Skeletal muscle tissue (tissue), 4 donors: Measurements from ENCODE around the gene PITPNC1. TPM values are rescaled to one million over a fixed set of nuclear protein-coding genes. Genes with fewer than 3 reads are reported as not detected.
"Not testable (repeated sequence)": the region's sequence is repeated elsewhere in the genome, so short reads cannot be mapped to it uniquely, and the experiment has no call there.

ENCODE experiments used
- H3K27ac ChIP-seq: one replicate; pipeline ENCODE4 v1.7.0; 2013; ENCODE audit warnings: mild to moderate bottlenecking, low read depth, low read length, inconsistent platforms
- H3K27me3 ChIP-seq, 3 donors: one replicate each; pipeline ENCODE4 v1.7.0; 2013; ENCODE audit warnings: low read length in 3 of 3; ENCODE audit not compliant: control insufficient read depth in 3 of 3, insufficient read depth in 3 of 3
- H3K36me3 ChIP-seq, 3 donors: one replicate each; pipeline ENCODE4 v1.7.0; 2013; ENCODE audit warnings: low read length in 3 of 3; ENCODE audit not compliant: control insufficient read depth in 3 of 3, insufficient read depth in 3 of 3
- H3K4me1 ChIP-seq, 3 donors: one replicate each; pipeline ENCODE4 v1.7.0; 2013; ENCODE audit warnings: low read length in 3 of 3, mild to moderate bottlenecking in 3 of 3; ENCODE audit not compliant: control insufficient read depth in 3 of 3, insufficient read depth in 3 of 3
- H3K4me3 ChIP-seq, 3 donors: one replicate each; pipeline ENCODE4 v1.7.0; 2013; ENCODE audit warnings: low read length in 3 of 3
- H3K9ac ChIP-seq, 3 donors: one replicate each; pipeline ENCODE4 v1.7.0; 2013; ENCODE audit warnings: low read length in 3 of 3, mild to moderate bottlenecking in 3 of 3, moderate library complexity in 2 of 3, low read depth in 1 of 3
- H3K9me3 ChIP-seq, 3 donors: one replicate each; pipeline ENCODE4 v1.7.0; 2013; ENCODE audit warnings: low read length in 3 of 3; ENCODE audit not compliant: control insufficient read depth in 3 of 3
- total RNA-seq: library from RNA; depleted of rRNA; stranded (reverse); fragments of >200 nt; gene quantifications from one replicate; pipeline ENCODE4 v1.2.3, GENCODE V29; 2014
- donor health status: Osteomylitis.

PITPNC1 gene
- total RNA-seq, 1 donor from 2014 or later, result 9.4 TPM

DNA sequence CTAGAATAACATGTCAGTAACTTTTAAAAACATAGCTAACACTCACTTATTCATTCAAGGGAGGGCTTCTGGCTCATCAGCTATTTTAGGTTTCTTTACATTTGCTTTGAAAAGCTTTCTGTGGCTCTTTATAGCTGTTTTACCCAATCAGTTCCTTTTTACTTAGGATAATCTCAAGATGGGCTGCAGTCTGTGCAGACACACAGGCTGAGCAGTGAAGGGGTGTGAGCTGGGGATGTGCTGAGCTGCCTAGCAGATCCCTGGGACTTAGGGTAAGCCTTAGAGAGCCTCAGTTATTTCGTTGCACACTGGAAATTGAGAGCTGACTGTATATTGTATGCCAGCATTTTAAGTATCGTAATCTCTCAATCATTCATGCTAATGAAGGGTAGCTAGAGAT is 310.4 kb downstream of the PITPNC1 start:
- Histone ChIP-seq H3K9ac (no peak overlapping the region), H3K36me3 (no peaks in the 10 kb centered on the region), H3K4me3 (no peak overlapping the region), H3K4me1 (no peaks in the 10 kb centered on the region), H3K9me3 (no peaks in the 10 kb centered on the region), H3K27me3 (no peaks in the 10 kb centered on the region), H3K27ac (no peak overlapping the region)

DNA sequence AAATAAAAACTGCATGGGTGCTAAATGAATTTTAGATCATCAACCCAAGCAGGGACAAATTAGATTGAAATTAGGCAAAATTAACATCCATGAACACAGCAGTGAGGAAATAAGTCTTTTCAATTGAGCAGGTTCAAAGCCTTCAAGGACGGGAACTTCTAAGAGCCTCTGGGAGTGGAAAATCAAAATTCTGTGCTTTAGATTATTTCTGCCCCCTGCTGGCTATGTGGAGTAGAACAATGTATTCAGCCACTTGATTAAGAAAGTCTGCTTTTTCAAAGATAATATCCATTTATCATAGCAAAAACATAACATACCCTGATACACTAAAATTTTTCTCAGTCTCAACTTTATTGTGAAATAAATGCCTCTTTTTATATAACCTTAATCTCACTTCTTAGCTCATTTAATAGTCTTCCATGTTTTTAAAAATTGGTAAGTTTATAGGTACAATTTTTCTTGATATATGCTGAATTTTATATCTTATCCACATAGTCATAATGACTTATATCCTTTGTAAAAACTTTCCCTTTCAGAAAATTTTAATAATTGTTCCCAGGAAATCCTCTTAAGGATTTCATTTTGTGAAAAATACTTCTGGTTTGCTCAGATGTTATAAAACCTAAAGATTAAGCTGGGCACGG is 312.6 kb downstream of the PITPNC1 start:
- no peak overlapping the region for H3K9ac ChIP-seq
- no peak overlapping the region for H3K27ac ChIP-seq
- H3K9me3 ChIP-seq, result no peaks in the 10 kb centered on the region
- no peaks in the 10 kb centered on the region for H3K27me3 ChIP-seq
- H3K4me1 ChIP-seq, result no peaks in the 10 kb centered on the region
- H3K4me3 ChIP-seq, result no peak overlapping the region
- peaks cover 0 to 4% (median 0%) of the 10 kb centered on the region in 3 donors for H3K36me3 ChIP-seq

DNA sequence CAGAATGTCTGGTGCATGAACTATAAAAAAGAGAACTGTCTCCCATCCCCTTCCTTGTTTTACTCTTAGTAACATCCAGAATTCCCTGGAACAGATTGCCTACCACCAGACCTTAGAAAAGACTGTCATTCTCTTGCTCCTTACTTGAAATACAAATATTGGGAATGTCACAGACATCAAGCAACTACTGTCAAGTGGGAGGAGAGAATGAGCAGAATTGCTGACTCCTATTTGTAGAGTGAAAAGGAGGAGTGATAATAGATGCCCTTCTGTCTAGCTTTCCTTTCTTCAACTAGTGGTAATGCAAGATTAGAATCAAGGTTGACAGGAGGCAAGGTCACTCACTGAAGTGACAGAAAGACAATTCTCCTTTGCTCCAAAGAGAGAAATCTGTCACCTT is 316.7 kb downstream of the PITPNC1 start:
- Histone ChIP-seq H3K27me3 (no peaks in the 10 kb centered on the region), H3K9ac (no peak overlapping the region), H3K27ac (no peak overlapping the region), H3K4me1 (no peaks in the 10 kb centered on the region), H3K4me3 (no peak overlapping the region), H3K36me3 (peaks cover 0 to 4% (median 0%) of the 10 kb centered on the region in 3 donors), H3K9me3 (no peaks in the 10 kb centered on the region)

DNA sequence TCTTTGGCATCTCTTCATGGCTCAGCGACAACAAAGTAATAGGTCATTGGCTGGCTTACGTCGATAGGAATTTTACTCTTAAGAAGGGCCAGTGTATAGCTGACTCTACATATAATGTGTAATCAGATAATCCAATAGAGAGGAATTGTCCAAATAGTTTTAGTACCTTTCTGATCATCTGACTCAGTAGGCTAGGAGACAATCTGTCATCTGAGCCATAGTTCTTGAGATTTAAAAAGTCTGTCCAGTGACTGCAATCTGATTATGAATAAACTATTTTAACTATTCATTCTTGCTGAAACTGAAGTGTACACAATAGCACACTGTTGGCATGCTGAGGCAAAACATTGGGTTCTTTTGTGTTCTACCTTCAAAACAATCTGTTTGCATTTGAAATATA is 319.3 kb downstream of the PITPNC1 start:
- Histone ChIP-seq H3K27ac (no peak overlapping the region), H3K4me1 (no peaks in the 10 kb centered on the region), H3K9me3 (no peaks in the 10 kb centered on the region), H3K4me3 (no peak overlapping the region), H3K9ac (no peak overlapping the region), H3K36me3 (peaks cover 0 to 4% (median 0%) of the 10 kb centered on the region in 3 donors), H3K27me3 (no peaks in the 10 kb centered on the region)

DNA sequence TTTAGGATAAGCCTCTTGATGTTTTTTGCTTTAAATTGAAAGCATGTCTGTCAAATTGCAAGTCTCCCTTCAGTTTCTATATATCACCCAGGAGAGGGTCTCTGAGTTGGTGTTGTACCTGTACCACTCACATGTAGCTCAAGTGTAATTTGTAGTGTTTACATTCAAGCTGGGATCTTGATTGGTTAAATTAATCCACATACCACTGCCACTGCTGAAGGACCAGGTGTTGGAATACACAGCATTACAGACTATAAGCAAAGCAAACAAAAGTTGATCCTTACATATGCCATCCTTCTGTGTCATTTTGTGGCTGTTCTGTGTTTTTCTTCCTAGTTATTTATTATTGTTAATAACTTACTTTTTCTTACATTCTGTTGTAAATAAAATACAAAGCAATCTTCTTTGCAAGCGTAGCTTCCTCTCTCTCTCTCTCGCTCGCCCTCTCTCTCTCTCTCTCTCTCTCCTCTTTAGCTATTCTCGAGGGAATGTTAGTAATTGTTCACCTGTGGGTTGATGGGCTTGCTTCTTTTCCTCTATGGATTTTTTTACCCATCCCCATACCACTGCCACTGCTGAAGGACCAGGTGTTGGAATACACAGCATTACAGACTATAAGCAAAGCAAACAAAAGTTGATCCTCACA is 319.9 kb downstream of the PITPNC1 start:
- Histone ChIP-seq H3K36me3 (peaks cover 0 to 4% (median 0%) of the 10 kb centered on the region in 3 donors), H3K4me1 (no peaks in the 10 kb centered on the region), H3K9ac (no peak overlapping the region), H3K4me3 (no peak overlapping the region), H3K9me3 (no peaks in the 10 kb centered on the region), H3K27ac (no peak overlapping the region), H3K27me3 (no peaks in the 10 kb centered on the region)

DNA sequence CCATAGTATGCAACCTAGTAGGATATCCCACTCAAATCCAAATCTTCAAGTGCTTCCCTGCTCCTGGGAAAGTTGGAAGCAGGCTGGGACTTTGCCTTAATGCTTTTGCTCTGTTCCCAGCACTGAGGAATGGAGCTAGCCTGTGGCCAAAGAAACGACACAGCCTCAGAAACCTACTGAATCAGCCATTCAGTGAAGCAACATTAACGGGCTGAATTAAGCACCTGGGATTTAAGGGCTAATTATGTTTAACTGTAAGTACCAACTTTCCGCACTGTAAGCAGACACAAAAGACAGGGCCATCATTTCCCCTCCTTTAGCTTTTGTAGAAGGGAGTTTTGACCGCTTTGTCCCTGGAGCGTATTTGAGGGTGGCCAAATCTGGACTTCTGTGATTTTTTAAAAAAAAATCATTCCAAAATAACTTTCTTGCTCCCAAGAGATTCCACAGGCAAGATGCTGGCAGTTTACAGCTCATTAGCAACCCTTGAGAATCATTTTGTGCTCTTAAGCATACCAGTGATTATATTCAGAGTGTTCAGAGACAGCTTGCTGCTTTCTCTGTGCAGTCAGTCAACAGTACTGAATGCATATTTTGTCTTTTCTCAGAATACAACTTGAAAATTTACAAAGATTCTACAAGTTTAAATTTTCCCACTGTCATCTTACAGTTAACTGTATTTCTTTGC is 323.1 kb downstream of the PITPNC1 start:
- no peaks in the 10 kb centered on the region for H3K4me1 ChIP-seq
- H3K36me3 ChIP-seq, result no peaks in the 10 kb centered on the region
- H3K4me3 ChIP-seq, result no peak overlapping the region
- no peaks in the 10 kb centered on the region for H3K9me3 ChIP-seq
- no peak overlapping the region for H3K27ac ChIP-seq
- no peak overlapping the region for H3K9ac ChIP-seq
- no peaks in the 10 kb centered on the region for H3K27me3 ChIP-seq

DNA sequence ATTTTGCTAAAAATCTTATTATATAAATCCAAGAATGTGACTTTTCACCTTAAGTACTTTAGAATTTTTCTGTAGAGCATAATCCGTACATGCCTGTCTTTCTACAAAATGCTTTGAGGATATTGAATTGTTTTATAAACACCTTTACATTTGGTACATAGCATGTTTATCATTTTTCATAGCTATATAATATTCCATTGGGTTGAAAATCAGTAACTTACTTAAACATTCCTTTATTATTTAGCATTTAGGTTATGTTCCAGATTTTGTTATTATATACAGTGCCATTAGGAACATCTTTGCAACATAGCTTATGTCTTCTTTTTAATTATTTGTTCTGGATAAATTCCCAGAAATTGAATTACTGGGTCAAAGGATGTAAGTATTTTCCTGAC is 323.6 kb downstream of the PITPNC1 start:
- Histone ChIP-seq H3K27ac (no peak overlapping the region), H3K27me3 (no peaks in the 10 kb centered on the region), H3K36me3 (no peaks in the 10 kb centered on the region), H3K9me3 (no peaks in the 10 kb centered on the region), H3K9ac (no peak overlapping the region), H3K4me3 (no peak overlapping the region), H3K4me1 (no peaks in the 10 kb centered on the region)

DNA sequence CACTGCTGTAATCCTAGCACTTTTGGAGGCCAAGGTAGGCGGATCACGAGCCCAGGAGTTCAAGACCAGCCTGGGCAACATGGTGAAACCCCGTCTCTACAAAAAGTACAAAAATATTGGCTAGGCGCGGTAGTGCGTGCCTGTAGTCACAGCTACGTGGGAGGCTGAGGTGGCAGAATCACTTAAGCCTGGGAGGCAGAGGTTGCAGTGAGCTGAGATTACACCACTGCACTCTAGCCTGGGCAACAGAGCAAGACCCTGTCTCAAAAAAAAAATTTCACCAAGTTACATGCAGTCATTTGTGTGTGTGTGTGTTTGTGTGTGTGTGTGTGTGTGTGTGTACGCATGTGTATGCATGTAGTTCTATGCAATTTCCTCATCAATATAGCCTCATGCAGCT is 325.8 kb downstream of the PITPNC1 start:
- not testable (repeated sequence) for H3K4me3 ChIP-seq, H3K4me1 ChIP-seq, H3K27ac ChIP-seq, H3K9me3 ChIP-seq, H3K27me3 ChIP-seq, H3K9ac ChIP-seq, H3K36me3 ChIP-seq

DNA sequence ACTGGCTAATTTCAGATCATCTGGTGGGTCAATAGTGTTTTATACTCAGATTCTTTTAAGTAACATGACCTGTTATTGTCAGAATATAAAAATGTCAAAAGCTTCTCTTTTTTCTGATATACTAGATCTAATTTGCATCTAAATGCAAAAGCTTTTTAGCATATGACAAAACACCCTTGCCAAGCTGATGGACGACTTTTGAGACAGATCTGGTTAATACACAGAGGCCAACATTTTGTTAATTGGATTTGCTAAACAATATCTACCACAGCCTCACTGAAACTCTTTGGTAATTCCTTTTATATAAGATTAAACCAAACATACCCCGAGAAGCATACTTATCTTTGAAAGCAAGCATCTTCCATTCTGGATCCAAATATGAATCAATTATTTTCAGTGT is 330.4 kb downstream of the PITPNC1 start:
- Histone ChIP-seq H3K4me3 (no peak overlapping the region), H3K4me1 (no peaks in the 10 kb centered on the region), H3K9ac (no peak overlapping the region), H3K27ac (no peak overlapping the region), H3K27me3 (no peaks in the 10 kb centered on the region), H3K9me3 (no peaks in the 10 kb centered on the region), H3K36me3 (no peaks in the 10 kb centered on the region)

DNA sequence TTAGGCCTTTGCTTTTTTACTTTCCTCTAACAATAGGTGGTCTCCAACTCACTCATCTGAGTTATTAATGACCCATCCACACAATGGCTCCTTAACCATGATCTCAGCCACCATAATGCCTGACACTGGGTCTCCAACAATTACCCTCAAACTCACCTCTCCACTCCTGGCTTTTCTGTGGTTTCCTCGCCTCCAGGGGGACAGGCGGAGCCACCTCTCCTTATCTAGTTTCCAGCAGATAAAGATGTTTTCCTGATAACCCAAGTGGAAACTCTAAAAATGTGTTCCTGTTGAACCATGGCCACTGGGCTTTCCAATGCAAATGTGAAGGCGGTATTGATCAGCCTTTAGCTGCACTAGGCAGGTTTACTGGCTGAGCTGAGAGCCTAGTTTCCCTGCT is 331.3 kb downstream of the PITPNC1 start:
- Histone ChIP-seq H3K36me3 (no peaks in the 10 kb centered on the region), H3K9me3 (no peaks in the 10 kb centered on the region), H3K27me3 (no peaks in the 10 kb centered on the region), H3K4me3 (no peak overlapping the region), H3K4me1 (no peaks in the 10 kb centered on the region), H3K27ac (no peak overlapping the region), H3K9ac (no peak overlapping the region)
